Fibroblast of skin of back (primary cell): ENCODE data around the gene ISCU.
"Not testable (repeated sequence)": the region's sequence is repeated elsewhere in the genome, so short reads cannot be mapped to it uniquely, and the experiment has no call there.

Source experiments
- DNase-seq: peaks from one replicate; pipeline ENCODE4 v3.0.0-alpha.2; 2013

Gene ISCU

DNA sequence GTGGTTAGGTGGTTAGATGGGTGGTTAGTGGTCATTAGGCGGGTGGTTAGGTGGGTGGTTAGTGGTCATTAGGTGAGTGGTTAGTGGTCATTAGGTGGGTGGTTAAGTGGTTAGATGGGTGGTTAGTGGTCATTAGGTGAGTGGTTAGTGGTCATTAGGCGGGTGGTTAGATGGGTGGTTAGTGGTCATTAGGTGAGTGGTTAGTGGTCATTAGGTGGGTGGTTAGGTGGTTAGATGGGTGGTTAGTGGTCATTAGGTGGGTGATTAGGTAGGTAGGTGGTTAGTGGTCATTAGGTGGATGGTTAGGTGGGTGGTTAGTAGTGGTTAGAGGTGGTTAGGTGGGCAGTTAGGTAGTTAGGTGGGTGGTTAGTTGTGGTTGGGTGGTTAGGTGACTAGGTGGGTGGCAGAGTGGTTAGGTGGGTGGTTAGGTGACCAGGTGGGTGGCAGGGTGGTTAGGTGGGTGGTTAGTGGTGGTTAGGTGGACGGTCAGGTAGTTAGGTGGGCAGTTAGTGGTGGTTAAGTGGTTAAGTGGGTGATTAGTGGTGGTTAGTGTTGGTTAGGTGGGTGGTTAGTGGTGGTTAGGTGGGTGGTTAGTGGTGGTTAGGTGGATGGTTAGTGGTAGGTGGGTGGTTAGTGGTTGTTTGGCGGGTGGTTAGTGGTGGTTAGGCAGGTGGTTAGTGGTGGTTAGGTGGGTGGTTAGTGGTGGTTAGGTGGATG is 43.5 kb downstream of the ISCU start:
- no peak for DNase-seq

- DNase-seq = no peak
These were observed 44.1 kb downstream of the ISCU start for GRCh38 chr12:108606492-108606891.

- no peak for DNase-seq
These were observed 45.7 kb downstream of the ISCU start for GRCh38 chr12:108607981-108608600.

DNA sequence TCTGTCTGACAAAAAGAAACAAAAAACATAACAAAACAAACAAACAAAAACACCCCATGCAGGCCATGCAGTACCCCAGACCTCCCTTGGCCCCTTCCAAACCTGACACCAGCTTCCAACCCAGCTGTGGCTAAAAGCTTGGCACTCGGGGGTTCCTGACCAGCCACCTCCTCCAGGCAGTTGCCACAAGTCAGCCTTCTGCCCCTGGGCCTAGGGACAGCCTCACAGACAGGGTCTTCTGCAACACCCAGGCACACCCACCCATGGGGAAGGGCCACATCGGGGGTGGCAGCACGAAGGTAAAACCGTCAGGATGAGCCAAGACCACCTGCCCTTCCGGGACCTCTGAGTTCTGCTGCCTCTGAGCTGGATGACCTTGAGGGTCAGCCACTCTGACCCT is 46.2 kb downstream of the ISCU start:
- no peak for DNase-seq

DNA sequence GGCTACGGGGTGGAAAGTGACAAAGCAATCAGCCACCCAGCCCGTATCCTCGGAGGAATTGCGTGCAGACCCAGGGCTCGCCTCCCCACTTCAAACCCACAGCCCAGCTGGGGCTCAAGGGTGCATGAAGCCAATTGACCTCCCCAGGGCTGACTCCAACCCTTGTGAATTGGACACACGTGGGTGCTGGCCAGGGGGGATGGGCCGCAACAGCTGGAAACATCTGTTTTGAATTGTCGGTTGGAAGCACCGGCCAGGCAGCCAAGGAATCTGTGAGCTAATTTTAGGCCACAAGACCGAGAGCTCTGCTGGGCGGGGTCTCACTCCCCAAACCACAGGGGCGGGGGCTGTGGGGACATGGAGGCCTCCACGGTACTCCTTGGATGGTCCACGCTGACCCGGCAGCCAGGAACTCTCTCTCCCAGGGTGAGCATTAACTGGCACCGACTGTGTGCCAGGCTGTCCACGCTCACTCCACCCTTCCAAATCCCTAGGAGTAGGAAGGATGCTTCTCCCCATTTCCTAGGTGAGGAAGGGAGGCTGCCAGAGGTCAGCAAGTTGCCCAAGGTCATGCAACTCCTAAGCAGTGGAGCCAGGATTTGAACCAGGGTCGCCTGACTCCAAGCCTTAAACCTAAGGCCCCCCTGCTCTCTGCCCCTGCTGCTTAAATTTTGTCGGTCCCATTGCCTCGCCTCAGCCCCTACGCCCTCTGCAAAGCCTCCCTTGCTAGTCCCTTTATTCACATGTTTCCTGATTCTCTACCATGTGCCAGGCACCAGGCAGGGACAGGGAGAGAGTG is 47.3 kb downstream of the ISCU start:
- DNase-seq = peak; percentile 92

DNA sequence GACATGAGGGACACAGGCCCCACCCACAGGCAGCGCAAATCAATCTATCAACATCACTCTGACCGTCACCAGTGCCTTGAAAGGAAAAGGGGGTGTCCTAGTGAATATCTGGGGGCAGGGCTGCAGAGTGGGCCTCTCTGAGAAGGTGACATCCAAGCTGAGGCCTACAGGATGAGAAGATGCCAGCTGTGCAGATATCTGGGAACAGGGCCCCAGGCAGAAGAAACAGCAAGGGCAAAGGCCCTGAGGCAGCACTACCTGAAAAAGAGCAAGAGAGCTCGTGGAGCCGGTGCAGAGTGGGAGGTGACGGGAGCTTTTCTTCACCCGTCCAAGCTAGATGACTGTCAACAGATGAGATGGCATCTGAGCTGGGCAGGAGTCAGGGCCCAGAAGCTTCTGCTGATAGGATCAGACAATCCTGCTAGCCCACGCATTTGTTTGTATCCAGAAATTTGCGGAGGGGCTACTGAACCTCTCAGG is 48.0 kb downstream of the ISCU start:
- DNase-seq = no peak

GRCh38 chr12:108610856-108611605 is 48.6 kb downstream of the ISCU start:
- no peak for DNase-seq

- DNase-seq = peak; percentile 89
These were observed 49.6 kb downstream of the ISCU start for GRCh38 chr12:108611884-108612415.

GRCh38 chr12:108612788-108613282 is 50.4 kb downstream of the ISCU start:
- DNase-seq = peak; percentile 53

GRCh38 chr12:108613548-108613947 is 51.2 kb downstream of the ISCU start:
- DNase-seq = peak; percentile 20

- no peak for DNase-seq
These were observed 51.6 kb downstream of the ISCU start for GRCh38 chr12:108614041-108614440.

GRCh38 chr12:108614639-108615038 is 52.2 kb downstream of the ISCU start:
- DNase-seq = no peak

DNA sequence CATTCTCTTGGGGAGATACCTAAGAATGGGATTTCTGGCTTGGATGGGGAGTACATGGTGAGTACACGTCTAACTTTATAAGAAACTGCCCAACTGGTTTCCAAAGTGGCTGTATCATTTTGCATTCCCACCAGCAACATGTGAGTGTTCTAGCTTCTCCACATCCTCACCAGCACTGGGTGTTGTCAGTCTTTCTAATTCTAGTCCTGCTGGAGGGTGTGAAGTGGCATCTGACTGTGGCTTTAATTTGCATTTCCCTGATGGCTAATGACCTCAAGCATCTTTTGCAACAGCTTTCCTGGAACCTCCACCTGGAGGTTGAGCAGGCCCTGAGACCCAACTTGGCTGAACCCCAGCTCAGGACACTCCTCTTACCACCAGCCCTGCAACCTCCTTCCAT is 53.5 kb downstream of the ISCU start:
- no peak for DNase-seq

GRCh38 chr12:108616359-108616758 is 54.0 kb downstream of the ISCU start:
- DNase-seq = no peak

DNA sequence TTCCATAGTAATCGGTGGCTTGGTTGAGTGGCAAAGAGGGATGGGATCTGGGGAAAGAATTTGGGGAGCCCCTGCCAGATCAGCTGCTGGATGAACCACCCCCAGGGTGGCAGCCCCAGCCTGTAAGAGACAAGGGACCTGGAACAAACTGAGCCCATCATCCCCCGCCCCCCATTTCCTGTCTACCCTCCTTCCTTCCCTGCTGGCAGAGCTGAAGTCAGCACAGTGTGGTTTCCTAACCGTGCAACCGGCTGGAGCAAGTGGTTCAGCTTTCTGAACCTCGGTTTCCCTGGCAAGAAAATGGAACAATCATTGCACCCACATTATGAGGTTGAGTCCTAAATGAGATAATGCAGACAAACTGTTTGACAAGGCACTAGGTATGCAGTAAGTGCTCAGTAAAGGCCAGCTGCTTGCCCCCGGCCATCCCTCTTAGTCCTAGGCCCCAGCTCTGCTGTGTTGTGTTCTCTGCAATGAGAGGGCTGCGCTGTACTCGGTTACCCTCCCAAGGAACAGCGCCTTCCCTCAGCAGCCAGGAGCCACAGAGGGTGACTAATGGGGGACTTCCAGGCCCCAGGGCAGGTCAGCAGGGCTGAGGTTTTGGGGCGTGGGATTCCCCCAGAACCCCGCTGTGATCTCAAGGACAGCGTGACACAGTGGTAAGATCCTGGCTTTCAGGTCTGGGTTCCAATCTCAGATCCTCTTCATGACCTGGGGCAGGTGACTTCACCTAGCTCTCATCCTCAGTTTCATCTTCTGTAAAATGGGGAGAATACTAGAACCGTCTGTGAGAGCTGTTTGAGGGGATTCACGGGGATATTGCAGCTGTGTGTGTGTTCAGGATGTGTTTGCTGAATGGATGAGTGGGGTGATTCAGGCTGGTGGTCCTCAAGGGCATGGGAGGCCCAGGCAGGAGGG is 54.8 kb downstream of the ISCU start:
- no peak for DNase-seq

DNA sequence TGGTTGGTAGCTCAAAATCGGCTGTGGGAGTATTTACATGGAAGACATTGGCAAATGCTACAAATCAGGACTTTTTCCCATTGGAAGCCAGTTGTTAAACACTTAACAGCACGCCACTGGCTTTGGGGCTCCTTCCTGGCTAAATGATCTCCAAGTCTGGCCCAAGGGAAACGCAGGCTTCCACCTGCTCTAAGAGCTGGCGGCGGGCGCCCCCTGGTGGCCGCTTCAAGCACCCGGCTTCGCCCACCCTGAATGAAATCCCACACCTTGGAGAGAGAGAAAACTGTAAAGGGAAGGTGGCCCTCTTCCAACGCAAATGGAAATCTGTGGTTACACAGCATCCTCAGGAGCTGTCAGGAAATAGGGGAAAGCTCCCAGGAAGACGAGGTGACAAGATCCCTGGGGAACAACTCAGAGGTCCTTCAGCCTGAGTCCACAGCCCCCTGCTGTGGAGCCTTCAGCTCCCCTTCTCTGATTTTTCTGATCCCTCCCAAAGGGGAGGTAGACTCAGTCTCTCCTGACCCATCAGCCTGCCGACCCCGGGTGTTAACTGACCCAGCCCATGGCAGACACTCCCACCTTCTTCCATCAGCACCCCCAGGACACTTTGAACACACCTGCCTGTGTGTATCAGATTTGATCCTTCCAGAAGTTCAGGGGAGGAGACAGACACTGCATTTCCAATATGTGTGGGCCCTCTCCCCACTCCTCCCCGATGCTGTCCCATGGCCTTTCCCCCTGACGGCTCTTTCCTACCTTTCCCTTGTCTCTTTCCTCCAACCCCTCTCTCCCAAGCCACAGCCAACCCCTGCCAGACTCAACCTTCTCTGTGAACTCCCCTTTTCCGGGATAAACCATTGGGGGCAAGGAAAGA is 55.9 kb downstream of the ISCU start:
- peak; percentile 77 for DNase-seq

GRCh38 chr12:108618953-108619274 is 56.5 kb downstream of the ISCU start:
- DNase-seq = not testable (repeated sequence)
